Measurements from ENCODE around the gene STARD9. TPM values are rescaled to one million over a fixed set of nuclear protein-coding genes. Genes with fewer than 3 reads are reported as not detected.

Gene STARD9
- polyA plus RNA-seq, 3 donors = 0.39 TPM; not detected in 2

DNA sequence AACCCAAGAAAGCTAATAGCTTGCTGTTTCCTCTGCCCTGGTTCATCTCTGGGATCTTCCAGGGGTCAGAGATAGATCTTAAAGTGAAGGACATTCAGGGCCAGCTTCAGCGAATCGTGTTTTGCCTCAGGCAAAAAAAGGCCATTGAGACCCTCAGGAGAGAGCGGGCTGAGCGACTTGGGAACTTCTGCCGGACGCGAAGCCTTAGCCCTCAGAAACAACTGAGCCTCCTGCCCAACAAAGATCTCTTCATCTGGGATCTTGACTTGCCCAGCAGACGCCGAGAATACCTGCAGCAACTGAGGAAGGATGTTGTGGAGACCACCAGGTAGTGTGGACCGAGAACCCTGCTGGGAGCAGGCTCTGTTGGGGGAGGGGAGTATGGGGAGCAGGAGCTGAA, 119.0 kb downstream of the STARD9 start:
- Histone ChIP-seq H4K20me1 (ENCODE audit: insufficient read depth, low read length) (no peaks in the 10 kb centered on the region), H3K4me1 (ENCODE audit: control insufficient read depth in 1 of 2, insufficient read depth in 2 of 2, low read length in 2 of 2) (no peaks in the 10 kb centered on the region), H3K4me3 (replicated peaks in 1 of 3; ENCODE audit: low read depth in 2 of 3, low read length in 3 of 3) (no peak overlapping the region), H3K4me2 (replicated peaks; ENCODE audit: extremely low read depth, low read length, poor library complexity, severe bottlenecking) (no peak overlapping the region), H3K36me3 (replicated peaks in 1 of 2; ENCODE audit: control insufficient read depth in 1 of 2, insufficient read depth in 2 of 2, low read length in 2 of 2) (no peaks in the 10 kb centered on the region), H3K79me2 (ENCODE audit: insufficient read depth, low read length) (no peaks in the 10 kb centered on the region), H2AFZ (ENCODE audit: insufficient read depth, low read depth, low read length, poor library complexity, severe bottlenecking) (no peak overlapping the region), H3K9ac (ENCODE audit: insufficient read depth, low read length, poor library complexity, severe bottlenecking) (no peak overlapping the region), H3K9me3 (replicated peaks in 1 of 2; ENCODE audit: control insufficient read depth in 1 of 2, insufficient read depth in 1 of 2, low read length in 2 of 2) (no peaks in the 10 kb centered on the region), H3K27me3 (ENCODE audit: control insufficient read depth in 2 of 2, insufficient read depth in 2 of 2, low read length in 2 of 2) (no peaks in the 10 kb centered on the region), H3K27ac (ENCODE audit: low read depth in 1 of 2, low read length in 2 of 2) (no peak overlapping the region)
- Mint-ChIP-seq H3K9me3 (no peaks in the 10 kb centered on the region), H3K4me1 (no peaks in the 10 kb centered on the region), H3K36me3 (no peaks in the 10 kb centered on the region), H3K27me3 (ENCODE audit: low read depth in 3 of 3) (peaks cover 0 to 3% (median 0%) of the 10 kb centered on the region in 3 donors), H3K4me3 (no peak overlapping the region), H3K27ac (no peak overlapping the region)
- TF ChIP-seq CTCF (IDR thresholded peaks at IDR 0.05) = no peak
- DNase-seq = no peak
- 94% methylated on average over 10 of the region's 10 CpGs for WGBS (ENCODE audit: insufficient coverage)
- intact Hi-C loops (cut with micrococcal nuclease) = no loop called here

DNA sequence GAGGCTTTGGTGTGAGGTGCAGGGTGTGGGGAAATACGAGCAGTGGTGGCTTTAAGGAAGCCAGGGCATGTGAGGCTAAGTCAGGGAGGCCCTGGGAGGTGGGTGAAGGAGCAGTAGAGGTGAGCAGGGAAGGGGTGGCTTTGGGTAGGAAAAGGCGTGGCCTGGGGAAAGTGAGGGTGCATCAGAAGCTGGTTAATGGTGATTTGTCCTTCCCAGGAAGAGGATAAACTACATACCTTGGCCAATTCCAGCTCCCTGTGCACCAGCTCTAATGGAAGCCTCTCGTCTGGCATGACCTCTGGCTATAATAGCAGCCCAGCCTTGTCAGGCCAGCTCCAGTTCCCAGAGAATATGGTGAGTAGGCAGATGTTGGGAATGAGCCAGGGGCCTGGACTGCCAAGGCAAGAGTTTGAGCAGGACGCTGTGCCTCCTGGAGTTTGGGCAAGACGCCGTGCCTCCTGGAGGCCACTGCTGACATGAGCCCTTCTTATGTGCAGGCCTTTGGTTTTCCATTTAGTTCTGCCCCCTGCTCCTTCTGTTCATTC, 120.2 kb downstream of the STARD9 start:
- peaks cover 0 to 3% (median 0%) of the 10 kb centered on the region in 3 donors for H3K27me3 Mint-ChIP-seq (ENCODE audit: low read depth in 3 of 3)
- Histone ChIP-seq H3K9me3 (replicated peaks in 1 of 2; ENCODE audit: control insufficient read depth in 1 of 2, insufficient read depth in 1 of 2, low read length in 2 of 2) (no peaks in the 10 kb centered on the region), H2AFZ (ENCODE audit: insufficient read depth, low read depth, low read length, poor library complexity, severe bottlenecking) (no peak overlapping the region), H3K36me3 (replicated peaks in 1 of 2; ENCODE audit: control insufficient read depth in 1 of 2, insufficient read depth in 2 of 2, low read length in 2 of 2) (no peaks in the 10 kb centered on the region), H3K4me1 (ENCODE audit: control insufficient read depth in 1 of 2, insufficient read depth in 2 of 2, low read length in 2 of 2) (no peaks in the 10 kb centered on the region), H3K79me2 (ENCODE audit: insufficient read depth, low read length) (no peaks in the 10 kb centered on the region), H4K20me1 (ENCODE audit: insufficient read depth, low read length) (no peaks in the 10 kb centered on the region), H3K27ac (ENCODE audit: low read depth in 1 of 2, low read length in 2 of 2) (no peak overlapping the region), H3K27me3 (ENCODE audit: control insufficient read depth in 2 of 2, insufficient read depth in 2 of 2, low read length in 2 of 2) (no peaks in the 10 kb centered on the region), H3K4me3 (replicated peaks in 1 of 3; ENCODE audit: low read depth in 2 of 3, low read length in 3 of 3) (no peak overlapping the region), H3K9ac (ENCODE audit: insufficient read depth, low read length, poor library complexity, severe bottlenecking) (no peak overlapping the region), H3K4me2 (replicated peaks; ENCODE audit: extremely low read depth, low read length, poor library complexity, severe bottlenecking) (no peak overlapping the region)
- H3K4me1 Mint-ChIP-seq = no peaks in the 10 kb centered on the region
- H3K36me3 Mint-ChIP-seq = no peaks in the 10 kb centered on the region
- H3K9me3 Mint-ChIP-seq = no peaks in the 10 kb centered on the region
- TF ChIP-seq CTCF (IDR thresholded peaks at IDR 0.05) = no peak
- intact Hi-C loops (cut with micrococcal nuclease) = no loop called here
- 90% methylated on average over 2 of the region's 6 CpGs for WGBS (ENCODE audit: insufficient coverage)
- H3K4me3 Mint-ChIP-seq = no peak overlapping the region
- H3K27ac Mint-ChIP-seq = no peak overlapping the region
- no peak for DNase-seq
